G401.6 (cell line): Measurements from ENCODE around the gene ABHD10.

Experiments used
- FAIRE-seq: peaks from 2 replicates; lab custom pipeline; 2012; peaks lifted over from hg19 to GRCh38; lab: Jason Lieb, UNC

ABHD10 gene

DNA sequence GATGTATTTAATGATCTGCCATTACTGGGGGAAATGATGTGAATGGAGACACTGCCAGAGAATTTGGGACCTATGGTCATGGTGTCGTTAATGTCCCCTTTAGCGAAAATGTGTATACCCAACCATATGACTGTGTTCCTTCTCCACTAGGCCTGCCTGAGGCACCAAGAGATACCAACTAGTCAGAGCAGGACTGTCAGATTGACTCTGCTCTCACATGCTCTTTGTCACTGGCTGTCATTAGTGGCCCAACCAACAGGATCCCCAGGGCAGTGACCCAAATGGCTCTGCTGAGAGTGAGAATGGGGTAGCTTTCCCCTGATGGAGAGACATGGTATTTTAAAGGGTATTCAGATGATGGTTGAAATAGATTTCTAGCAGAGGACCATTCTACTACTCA is 22.7 kb downstream of the ABHD10 start:
- no peak for FAIRE-seq

DNA sequence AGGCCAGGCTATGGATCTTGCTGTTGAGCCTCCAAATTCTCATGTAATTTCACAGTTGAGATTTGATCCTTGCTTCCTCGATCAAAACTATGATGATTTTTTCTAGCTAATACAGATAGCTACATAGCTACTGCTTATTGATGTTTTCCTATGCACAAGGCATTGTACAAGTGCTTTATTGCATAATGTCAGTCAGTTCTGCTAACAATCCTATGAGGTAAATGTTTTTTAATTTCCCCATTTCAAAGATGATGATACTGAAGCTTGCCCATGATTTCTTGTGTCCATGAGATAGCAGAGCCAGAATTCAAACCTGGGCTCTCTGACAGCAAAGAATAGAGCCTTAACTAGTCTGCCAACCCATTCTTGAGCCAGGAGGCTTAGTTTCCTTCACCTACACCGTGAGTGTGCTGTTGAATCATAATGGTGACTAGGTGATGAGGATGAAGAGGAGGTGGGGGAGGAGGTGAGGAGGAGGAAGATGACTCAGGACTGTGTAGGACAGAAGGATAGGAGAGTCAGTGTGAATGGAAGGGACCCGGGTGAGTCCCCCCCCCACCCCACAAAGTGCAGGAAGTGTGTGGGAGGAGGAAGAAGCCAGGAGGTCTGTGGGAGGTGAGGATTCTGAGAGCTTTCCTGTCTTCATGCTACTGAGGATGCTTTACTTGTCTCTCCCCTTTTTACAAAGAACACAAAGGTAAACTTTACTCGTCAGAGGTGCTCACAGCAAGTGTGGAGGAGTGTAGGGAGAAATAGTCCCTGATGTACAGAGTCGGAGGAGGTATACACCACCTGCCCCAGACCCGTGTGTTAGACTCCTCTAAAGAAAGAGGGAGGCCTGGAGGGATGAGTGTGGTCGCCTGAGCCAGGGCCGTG is 23.5 kb downstream of the ABHD10 start:
- no peak for FAIRE-seq

DNA sequence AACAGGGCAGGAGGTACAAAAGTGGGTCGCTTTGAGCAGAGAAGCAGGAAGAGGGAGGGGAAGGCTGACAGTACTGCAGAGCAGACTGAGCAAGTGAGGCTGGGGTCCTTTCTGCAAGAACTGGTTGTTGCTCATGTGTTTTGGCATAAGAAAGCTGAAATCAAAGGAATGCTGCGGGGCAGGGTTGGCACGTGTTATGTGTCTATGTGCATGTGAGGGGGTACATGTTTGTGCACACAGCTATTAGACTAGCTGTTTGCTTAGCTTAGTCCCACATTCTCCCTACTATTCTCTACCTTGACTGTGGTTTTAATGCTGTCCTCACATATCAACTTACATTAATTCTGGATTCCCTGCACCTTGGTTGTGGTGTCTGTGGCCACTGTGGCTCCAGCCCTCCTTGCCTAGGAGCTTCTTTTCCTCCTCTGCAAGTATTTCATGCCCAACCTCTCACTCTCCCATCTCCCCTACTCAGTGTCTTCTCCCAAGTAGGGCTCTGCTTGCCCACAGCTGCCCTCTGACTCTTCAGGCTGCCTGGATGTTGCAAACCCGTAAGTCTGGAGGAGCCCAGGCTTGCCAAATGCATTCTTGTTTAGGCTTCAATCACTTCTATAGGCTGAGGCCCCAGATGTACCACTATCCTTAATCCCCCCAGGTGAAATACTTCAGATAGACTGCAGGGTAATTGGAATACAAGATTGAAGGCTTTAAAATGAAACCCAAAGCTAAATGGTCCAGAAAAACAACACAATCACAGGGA is 24.7 kb downstream of the ABHD10 start:
- no peak for FAIRE-seq

DNA sequence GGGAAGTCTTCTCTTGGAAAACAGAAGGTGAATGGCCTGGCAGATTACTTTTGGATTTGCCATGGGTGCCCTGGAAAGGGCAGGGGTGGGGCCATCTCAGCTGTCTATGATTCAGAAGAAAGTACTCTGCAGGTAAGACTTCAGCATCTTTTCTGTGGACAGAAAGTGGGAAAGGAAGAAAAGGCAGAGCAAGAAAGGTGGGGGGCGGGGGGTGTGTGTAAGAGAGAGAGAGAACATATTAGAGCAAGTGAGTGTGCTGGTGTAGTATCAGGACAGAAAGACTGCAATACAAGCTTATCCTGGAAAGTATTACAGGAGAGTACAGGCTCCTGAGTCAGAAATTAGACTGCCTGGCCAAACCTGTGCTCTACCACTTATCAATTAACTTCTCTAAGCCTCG is 25.4 kb downstream of the ABHD10 start:
- no peak for FAIRE-seq

DNA sequence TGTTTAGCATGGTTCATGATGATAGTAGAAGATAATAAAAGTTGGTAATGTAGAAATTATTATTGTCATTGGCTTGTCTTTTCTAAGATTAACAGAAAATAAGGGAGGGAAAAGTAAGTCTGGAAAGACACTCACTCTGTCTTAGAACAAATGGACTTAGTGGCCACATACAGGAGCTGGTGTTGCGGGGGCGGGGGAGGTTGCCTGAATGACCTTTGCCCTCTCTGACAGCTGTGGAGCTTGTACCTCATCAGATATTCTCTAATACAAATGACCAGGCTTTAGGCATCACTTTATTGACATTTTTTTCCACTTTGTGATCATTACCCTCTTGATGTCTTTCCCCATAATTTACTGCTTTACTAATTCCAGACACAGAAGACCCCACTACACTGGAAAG is 25.8 kb downstream of the ABHD10 start:
- no peak for FAIRE-seq

DNA sequence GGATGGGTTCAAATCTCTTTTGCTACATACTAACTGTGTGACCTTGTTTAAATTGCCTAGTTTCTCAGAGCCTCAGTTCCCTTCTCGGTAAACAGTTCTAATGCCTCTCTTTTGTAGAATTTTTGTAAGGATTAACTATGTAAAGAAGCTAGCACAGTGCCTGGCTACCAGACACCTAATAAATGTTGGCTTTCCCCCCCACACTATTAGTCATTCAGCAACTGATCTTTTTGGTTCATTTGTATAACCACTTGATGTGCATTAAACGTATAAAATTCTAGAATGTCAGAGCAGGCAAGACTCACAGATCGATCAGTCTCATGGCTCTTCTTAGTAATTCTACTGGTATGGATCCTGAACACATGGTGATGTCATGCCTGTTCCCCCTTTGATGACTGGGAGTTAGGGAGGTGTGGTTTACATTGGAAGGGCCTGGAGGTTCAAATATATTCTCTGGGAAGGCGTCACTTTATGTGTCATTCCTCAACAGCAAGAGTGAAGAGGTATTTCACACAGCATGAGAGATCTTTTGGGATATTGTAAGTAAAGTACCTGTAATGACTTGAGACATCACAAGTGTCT is 26.4 kb downstream of the ABHD10 start:
- FAIRE-seq: no peak

DNA sequence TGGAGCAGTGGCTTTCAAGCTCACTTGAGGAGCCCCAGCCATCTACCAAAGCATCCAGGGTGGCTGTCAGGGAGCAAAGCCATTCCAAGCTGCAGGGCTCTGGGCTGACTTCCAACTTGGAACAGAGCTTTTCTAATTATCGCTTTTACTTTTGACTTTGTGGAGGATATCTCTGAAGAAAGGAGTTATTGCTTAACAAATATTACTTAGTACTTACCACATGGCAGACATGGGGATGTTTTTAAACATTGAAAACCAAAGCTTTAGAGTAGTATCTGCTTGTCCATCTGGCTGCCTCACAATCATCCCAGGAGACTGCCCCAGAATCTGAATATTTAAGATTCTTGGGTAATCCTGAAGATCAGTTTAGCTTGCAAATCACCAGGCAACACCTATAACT is 28.8 kb downstream of the ABHD10 start:
- FAIRE-seq: no peak

DNA sequence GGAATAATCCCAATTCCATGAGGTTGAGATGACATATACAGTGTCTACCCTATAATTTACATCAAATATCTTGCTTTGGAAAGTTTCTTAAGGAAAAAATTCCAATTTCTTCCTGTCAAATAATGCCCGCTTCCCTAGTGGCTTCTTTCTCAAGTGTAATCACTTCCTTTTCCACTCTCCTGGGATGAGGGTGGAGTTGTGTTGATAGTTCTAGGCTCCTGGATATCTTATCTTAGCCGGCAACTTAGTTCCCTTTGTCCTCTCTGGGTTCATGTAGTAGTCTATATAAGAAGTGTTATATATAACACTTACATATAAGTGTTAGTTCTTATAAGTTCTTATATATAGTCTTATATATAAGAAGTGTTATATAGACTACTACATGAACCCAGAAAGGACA is 30.8 kb downstream of the ABHD10 start:
- no peak for FAIRE-seq

DNA sequence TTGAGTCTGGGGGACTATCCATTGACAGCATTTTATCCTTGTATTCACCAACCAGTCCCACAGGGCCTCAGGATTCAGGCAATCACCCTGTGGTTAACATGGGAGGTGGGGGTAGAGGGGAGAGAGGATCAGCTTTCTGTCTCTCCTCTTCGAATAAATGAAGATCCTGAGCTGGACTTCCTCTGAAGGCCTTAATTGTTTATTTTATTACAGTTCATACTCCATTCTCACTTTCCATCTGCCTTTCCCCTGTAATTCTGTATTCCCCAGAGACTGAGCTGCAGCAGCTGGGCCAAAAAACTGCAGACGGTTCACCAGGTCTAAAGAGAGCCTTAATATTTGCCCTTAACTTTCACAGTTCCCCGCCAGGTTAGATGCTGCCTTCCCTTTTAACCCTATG is 31.8 kb downstream of the ABHD10 start:
- FAIRE-seq: no peak

DNA sequence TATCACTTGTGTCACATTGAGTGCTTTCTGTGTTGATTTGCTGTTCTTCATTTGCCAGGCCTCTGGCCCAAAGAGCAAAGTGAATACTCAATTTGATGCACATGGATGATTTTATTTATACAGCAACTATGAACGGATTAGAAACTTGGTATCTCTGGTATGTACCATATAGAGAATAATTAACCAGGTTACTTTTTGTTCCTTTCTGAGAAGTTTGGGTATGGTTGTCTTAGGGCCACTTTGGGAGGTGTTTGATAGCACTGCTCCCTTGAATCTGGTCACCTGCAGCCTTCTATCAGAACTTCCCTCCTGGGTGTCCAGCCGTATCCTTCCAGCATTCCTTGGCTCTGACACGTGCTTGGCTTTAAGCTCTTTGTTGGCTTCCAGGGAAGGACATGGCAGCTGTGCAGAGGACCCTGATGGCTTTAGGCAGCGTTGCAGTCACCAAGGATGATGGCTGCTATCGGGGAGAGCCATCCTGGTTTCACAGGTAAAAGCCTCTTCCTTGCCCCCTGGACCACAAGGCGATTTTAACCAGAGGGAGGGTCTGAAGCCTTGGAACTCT is 32.6 kb downstream of the ABHD10 start:
- FAIRE-seq: no peak

DNA sequence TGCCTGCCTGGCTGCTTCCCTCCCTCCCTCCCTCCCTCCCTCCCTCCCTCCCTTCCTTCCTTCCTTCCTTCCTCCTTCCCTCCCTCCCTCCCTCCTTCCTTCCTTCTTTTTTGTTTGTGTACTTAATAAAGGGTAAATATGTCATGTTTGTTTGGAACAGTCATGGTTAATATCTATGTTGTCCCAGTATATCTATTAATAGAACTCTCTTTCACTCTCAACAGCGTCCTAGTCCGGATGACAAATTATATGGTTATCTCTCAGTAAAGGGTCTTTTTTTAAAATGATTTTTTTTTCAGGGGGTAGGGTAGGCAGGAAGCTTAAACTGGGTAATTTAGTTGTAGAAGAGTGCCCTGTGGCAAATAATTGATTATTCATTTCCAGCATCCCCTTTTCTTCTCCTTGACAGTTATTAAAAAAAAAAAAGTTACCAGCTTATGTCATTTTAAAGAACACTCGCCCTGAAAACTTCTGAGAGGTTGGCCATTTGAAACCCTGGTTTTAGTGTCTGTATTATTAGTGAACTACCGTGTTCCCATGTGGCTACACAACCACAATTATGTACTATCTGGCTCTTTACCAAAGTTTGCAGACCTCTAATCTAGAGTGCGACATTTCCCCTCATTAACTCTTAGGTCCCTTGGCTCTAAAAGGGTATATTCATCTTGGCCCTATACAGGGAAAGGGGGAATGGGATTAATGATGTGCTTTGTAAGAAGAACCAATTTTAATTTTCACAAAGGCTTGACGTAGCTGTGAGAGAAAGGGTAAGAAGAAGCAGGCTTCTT is 33.6 kb downstream of the ABHD10 start:
- no peak for FAIRE-seq

DNA sequence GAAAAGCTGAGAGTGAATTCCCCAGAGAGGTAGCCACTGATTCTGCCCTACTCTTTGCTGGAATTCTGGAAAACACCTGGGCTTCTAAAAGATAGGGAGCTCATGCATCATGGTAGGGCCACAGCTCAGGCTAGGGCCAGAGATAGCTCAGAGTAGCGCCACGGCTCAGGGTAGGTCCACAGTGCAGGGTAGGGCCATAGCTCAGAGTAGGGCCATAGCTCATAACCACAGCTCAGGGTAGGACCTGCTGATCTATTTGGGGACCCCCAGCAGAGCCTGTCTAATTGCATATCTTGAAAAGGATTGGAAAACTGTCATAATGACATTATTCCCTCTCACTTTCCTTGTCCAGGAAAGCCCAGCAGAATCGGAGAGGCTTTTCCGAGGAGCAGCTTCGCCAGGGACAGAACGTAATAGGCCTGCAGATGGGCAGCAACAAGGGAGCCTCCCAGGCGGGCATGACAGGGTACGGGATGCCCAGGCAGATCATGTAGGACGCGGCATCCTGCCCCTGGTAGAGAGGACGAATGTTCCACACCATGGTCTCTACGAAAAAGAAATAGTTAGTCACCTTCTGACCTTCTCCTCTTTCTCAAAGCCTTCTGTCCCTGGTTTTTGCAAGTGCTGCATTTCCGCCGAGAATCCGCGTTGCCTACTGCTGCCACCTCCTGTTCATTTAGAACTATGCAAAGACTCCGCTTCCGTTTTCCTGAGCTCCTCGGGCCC is 34.4 kb downstream of the ABHD10 start:
- FAIRE-seq: peak; percentile 80

DNA sequence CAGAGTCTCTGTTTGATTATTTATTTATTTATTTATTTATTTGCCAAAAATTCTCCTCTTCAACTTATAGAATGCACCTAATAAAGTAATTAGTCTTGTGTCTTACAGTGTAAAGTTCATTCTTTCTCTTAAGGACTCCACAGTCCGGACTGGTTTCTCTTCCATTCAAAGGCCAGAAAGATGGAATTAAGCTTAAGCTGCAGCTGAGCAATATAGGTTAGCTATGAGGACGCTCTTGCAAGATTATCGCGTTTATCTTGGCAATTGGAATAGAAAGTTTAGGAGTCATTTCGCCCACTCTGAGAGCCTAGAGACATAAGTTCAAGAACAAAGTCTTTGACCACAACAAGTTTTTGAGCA is 34.9 kb downstream of the ABHD10 start:
- FAIRE-seq: no peak

DNA sequence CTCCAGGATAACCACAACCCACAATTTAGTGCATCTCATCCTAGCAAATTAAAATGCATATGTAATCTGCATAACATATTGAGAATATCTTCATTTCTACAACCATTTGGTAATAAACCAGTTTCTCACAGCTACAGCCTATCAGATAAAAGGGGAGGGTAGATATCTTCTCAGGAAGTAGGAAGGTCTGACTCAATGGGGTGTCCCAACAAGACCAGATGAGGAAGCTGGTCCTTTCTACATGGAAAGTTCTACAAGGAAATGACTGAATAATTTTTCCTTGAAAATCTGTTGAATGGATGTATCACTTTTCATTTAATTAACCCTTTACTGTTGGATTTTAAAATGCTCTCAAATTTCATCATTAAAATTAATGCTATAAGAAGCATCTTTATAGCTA is 38.3 kb downstream of the ABHD10 start:
- FAIRE-seq: no peak

DNA sequence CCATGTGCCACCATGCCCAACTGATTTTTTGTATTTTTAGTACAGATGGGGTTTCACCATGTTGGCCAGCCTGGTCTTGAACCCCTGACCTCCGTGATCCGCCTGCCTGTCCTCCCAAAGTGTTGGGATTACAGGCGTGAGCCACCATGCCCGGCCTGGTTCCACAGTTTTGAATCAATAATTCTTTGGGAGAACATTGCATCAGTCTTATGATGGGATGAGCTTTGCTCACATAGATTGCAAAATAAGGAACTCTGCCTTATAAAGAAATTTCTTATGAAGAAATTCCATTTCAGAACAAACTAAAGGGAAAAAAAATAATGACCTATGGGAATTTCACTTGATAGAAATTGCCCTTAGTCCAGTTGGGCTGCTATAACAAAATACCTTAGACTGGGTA is 39.9 kb downstream of the ABHD10 start:
- FAIRE-seq: no peak

DNA sequence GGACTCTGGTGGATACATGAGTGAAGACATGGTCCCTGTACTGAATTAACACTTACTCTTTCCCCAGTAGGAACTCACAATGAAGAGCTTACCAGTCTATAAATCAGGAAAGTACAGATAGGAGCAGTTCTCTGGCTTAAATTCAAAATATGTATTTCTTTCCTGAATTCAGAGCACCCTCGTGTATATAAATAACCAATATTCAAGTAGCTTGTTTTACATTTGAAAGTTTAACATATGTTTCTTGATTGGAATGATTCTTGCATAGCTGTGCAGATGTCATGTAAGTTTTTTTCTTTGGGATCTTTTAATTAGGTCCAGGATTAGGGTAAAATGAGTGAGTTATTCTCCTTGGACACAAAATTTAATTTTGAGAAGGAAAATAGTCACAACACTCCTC is 40.9 kb downstream of the ABHD10 start:
- no peak for FAIRE-seq

DNA sequence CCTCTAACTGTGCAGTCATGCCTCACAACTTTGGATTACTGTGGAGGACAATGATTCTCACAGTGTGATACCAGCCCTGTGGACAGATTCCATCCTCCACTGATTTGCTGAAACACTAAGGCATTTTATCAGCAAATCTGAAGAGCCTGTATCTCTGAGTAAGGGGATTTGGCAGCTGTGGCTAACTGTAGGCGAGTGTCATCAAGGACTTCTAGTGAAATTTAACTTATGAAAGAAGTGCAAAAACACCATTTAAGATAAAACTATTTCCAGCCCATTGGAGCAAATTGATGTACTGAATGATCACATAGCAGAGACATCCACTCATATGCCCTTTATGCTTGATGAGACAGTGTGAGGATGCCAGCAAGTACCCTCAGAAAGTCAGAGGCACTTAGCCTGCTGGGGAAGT is 41.9 kb downstream of the ABHD10 start:
- no peak for FAIRE-seq

DNA sequence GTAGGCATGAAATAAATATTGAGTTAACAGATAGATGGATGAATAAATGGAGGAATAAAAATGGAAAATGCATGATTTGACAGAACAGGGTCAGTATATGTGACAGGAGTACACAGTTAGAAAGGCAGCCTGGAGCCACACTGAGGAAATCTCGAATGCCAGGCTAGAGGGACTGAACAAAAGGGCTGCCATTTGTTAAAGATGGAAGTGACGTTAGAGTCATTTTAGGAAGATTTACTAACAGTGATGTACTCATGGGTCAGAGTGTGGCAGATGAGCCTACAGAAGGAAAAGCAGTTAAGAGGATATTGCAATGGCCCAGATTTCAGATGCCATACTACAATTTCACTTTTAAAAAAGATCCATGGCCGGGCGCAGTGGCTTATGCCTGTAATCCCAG is 48.3 kb downstream of the ABHD10 start:
- no peak for FAIRE-seq

DNA sequence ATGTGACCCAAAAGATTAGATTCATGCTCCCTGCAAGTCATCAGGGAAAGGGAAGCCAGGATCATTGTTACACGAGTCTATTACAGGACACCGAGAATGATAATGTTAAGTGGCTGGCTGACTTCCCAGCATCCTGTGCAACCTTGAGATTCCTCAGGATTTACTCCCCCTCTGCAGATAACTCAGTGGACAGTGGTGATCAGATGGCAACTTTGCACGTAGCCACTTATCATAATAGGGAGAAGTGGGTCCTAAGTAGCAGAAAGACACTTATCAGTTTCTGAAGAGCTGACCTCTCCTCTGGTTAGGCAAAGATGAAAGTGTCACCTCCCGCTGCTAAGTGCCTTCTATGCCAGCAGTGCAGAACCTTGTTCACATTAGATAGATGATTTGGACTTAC is 49.0 kb downstream of the ABHD10 start:
- FAIRE-seq: no peak

DNA sequence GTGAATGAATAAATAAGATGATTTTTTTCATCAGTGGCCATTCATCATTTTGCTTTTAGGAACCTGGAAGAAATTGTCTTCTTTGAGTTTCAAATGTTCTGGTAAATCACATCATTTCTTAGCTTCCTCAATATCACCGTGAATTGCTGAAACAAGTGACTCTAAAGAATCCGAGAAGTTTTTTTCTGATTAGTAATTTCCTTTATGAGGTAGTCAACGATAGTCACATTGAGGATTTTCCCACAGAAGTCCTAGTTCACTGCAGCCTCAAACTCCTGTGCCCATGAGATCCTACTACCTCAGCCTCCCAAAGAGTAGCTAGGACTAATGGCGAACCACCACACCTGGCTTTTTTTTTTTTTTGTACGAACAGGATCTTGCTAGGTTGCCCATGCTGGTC is 52.1 kb downstream of the ABHD10 start:
- FAIRE-seq: no peak

DNA sequence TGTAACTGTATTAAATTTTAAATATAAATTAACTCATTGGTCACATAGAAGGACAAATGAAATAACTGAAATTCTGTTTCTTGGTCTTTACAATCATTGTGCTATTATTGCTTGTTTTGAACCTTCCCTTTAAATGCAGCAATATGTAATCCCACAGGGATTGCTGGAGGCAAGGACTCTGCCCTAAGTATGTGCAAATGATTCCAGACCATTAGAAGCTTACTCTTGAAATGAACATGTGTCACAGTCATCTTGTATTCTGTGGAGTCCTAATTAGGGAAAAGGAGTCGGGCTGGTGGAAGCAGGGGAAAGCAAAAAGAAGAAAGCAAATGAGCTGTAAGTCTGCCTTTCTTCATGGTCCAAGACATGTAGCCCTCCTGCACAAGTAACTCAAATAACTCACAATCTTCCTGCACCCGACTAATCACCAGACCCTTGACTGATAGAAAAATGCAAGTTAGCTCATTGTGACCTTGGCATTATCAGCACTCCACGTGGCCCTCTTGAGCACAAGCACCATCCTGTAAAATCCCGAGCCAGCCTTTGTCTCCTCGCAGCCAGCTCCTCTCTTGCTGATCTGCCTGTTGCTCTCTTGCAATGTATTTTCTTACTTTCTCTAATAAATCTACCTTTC is 53.4 kb downstream of the ABHD10 start:
- no peak for FAIRE-seq
